Thoracic aorta (tissue), 2 donors: ENCODE data around the gene GPC3. TPM values are rescaled to one million over a fixed set of nuclear protein-coding genes. Genes with fewer than 3 reads are reported as not detected.

Experiments
- ATAC-seq: fragments of 150-250 bp; one replicate; pipeline ENCODE4 v1.8.0; 2017; ENCODE audit warnings: low read depth; ENCODE audit not compliant: insufficient number of reproducible peaks, low FRiP score
- DNase-seq: peaks from one replicate; pipeline ENCODE4 v3.0.0-alpha.2; 2020; ENCODE audit warnings: low spot score
- H3K27ac ChIP-seq, 2 donors: fragments of 200-600 bp; sonication (generic); 1 replicate in 1 of 2; 2 replicates in 1 of 2; pipeline ENCODE4 v1.5.1; 2016; ENCODE audit warnings: mild to moderate bottlenecking in 2 of 2, moderate library complexity in 2 of 2
- H3K27me3 ChIP-seq: fragments of 200-600 bp; sonication (generic); replicated peaks from 2 replicates; pipeline ENCODE4 v1.6.0; 2016; ENCODE audit warnings: mild to moderate bottlenecking; ENCODE audit not compliant: insufficient read depth
- H3K36me3 ChIP-seq: fragments of 200-600 bp; sonication (generic); one replicate; pipeline ENCODE4 v1.5.1; 2016
- H3K4me1 ChIP-seq, 2 donors: fragments of 200-600 bp; sonication (generic); 1 replicate in 1 of 2; 2 replicates in 1 of 2; pipeline versions ENCODE4 v1.5.1 to v1.6.0; 2016; ENCODE audit warnings: low read depth in 2 of 2, mild to moderate bottlenecking in 1 of 2; ENCODE audit not compliant: control insufficient read depth in 1 of 2
- H3K4me3 ChIP-seq: fragments of 200-600 bp; sonication (generic); 2 replicates; pipeline ENCODE4 v1.5.1; 2016; ENCODE audit warnings: mild to moderate bottlenecking
- H3K9me3 ChIP-seq: fragments of 200-600 bp; sonication (generic); 2 replicates; pipeline ENCODE4 v1.5.1; 2016
- total RNA-seq, 2 donors: library from RNA; depleted of rRNA; stranded (reverse); fragments of >200 nt; gene quantifications; one replicate each; pipeline versions ENCODE4 v1.1.0 to v1.2.3, GENCODE V29; 2016
- TF ChIP-seq, protein P1 (sequence below): fragments of 200-600 bp; sonication (generic); IDR thresholded peaks from one replicate; pipeline ENCODE4 v1.5.1; 2019; ENCODE audit warnings: antibody characterized with exemption

The GPC3 gene
- total RNA-seq, 2 donors from 2014 or later, result 2.6 to 5.6 TPM

- no peak overlapping the region for H3K4me3 ChIP-seq
- H3K36me3 ChIP-seq, result no peaks in the 10 kb centered on the region
- DNase-seq, result no peak
- no peaks in the 10 kb centered on the region for H3K9me3 ChIP-seq
- no peaks in the 10 kb centered on the region for H3K27me3 ChIP-seq
- TF ChIP-seq, protein P1, sequence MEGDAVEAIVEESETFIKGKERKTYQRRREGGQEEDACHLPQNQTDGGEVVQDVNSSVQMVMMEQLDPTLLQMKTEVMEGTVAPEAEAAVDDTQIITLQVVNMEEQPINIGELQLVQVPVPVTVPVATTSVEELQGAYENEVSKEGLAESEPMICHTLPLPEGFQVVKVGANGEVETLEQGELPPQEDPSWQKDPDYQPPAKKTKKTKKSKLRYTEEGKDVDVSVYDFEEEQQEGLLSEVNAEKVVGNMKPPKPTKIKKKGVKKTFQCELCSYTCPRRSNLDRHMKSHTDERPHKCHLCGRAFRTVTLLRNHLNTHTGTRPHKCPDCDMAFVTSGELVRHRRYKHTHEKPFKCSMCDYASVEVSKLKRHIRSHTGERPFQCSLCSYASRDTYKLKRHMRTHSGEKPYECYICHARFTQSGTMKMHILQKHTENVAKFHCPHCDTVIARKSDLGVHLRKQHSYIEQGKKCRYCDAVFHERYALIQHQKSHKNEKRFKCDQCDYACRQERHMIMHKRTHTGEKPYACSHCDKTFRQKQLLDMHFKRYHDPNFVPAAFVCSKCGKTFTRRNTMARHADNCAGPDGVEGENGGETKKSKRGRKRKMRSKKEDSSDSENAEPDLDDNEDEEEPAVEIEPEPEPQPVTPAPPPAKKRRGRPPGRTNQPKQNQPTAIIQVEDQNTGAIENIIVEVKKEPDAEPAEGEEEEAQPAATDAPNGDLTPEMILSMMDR, result no peak
- H3K4me1 ChIP-seq, result no peaks in the 10 kb centered on the region
- ATAC-seq, result no peak
- no peak overlapping the region for H3K27ac ChIP-seq
These were observed 398.3 kb downstream of the GPC3 start for GRCh38 chrX:133587071-133587470.

DNA sequence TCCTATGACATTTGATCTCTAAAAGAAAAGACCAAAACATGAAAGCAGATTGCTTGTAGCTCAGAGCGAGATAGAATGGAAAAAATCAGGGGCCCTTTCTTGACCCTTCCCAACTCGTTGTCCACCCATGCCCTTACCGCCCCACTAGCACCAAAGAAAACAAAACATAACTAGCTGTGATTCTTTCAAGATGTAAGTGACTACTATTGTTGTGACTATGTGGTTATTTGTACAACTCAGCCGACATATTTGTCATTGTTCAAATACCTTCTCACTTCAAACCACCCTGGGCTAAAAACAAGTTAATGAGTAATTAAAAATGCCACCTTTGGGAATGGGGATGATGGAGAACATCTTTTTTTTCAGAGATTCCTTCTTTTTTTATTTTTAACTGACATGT, 399.0 kb downstream of the GPC3 start:
- ATAC-seq (no peak), DNase-seq (no peak)

GRCh38 chrX:133583825-133584224, 401.6 kb downstream of the GPC3 start:
- H3K4me3 ChIP-seq, result no peak overlapping the region
- H3K27ac ChIP-seq, result no peak overlapping the region
- no peaks in the 10 kb centered on the region for H3K27me3 ChIP-seq
- no peaks in the 10 kb centered on the region for H3K36me3 ChIP-seq
- no peak for DNase-seq
- TF ChIP-seq, protein P1, result no peak
- H3K4me1 ChIP-seq, result peaks cover 0 to 4% of the 10 kb centered on the region in 2 donors
- no peak for ATAC-seq
- H3K9me3 ChIP-seq, result no peaks in the 10 kb centered on the region

More for the DNA sequence above, 399.0 kb downstream of the GPC3 start:
- Histone ChIP-seq H3K9me3 (no peaks in the 10 kb centered on the region), H3K36me3 (no peaks in the 10 kb centered on the region), H3K27me3 (no peaks in the 10 kb centered on the region), H3K27ac (no peak overlapping the region), H3K4me3 (no peak overlapping the region), H3K4me1 (no peaks in the 10 kb centered on the region)
- TF ChIP-seq, protein P1, result no peak

GRCh38 chrX:133580625-133581024, 404.8 kb downstream of the GPC3 start:
- H3K4me1 ChIP-seq, result peaks cover 0 to 4% of the 10 kb centered on the region in 2 donors
- no peaks in the 10 kb centered on the region for H3K36me3 ChIP-seq
- no peak overlapping the region for H3K27ac ChIP-seq
- no peak for DNase-seq
- H3K4me3 ChIP-seq, result no peak overlapping the region
- no peaks in the 10 kb centered on the region for H3K27me3 ChIP-seq
- no peaks in the 10 kb centered on the region for H3K9me3 ChIP-seq
- TF ChIP-seq, protein P1, result no peak
- ATAC-seq, result no peak

DNA sequence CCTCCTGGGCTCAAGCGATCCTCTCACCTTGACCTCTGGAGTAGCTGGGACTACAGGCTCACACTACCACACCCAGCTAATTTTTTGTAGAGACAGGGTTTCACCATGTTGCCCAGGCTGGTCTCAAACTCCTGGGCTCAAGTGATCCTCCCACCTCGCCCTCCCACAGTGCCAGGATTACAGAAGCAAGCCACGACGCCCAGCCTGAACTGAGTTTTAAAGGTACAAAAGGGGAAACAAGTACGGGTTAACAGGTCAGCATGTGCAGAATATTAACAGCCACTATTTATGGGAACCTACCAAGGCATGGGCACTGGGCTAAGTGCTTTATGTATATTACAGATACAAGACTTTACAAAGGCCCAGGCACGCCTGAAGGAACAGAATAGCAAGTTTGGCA, 405.8 kb downstream of the GPC3 start:
- no peaks in the 10 kb centered on the region for H3K27me3 ChIP-seq
- H3K4me3 ChIP-seq, result no peak overlapping the region
- H3K27ac ChIP-seq, result no peak overlapping the region
- H3K9me3 ChIP-seq, result no peaks in the 10 kb centered on the region
- H3K4me1 ChIP-seq, result peaks cover 0 to 4% of the 10 kb centered on the region in 2 donors
- ATAC-seq (no peak), DNase-seq (no peak)
- TF ChIP-seq, protein P1, result no peak
- no peaks in the 10 kb centered on the region for H3K36me3 ChIP-seq
